HUES6 (cell line): Measurements from ENCODE around the gene USH2A.

Experiments
- H3K27ac ChIP-seq: 2 replicates; pipeline ENCODE4 v1.7.0; 2013; ENCODE audit warnings: low read depth, mild to moderate bottlenecking, low read length, inconsistent platforms
- H3K27me3 ChIP-seq: 2 replicates; pipeline ENCODE4 v1.6.1; 2013; ENCODE audit warnings: low read length; ENCODE audit not compliant: control insufficient read depth, insufficient read depth
- H3K36me3 ChIP-seq: 2 replicates; pipeline ENCODE4 v1.6.1; 2013; ENCODE audit warnings: low read length; ENCODE audit not compliant: control insufficient read depth, insufficient read depth
- H3K4me1 ChIP-seq: 2 replicates; pipeline ENCODE4 v1.6.1; 2013; ENCODE audit warnings: low read length; ENCODE audit not compliant: control insufficient read depth, insufficient read depth
- H3K4me3 ChIP-seq: 2 replicates; pipeline ENCODE4 v1.5.1; 2013; ENCODE audit warnings: low read depth, low read length
- H3K9ac ChIP-seq: one replicate; pipeline ENCODE4 v1.6.1; 2013; ENCODE audit warnings: mild to moderate bottlenecking, low read length
- H3K9me3 ChIP-seq: 2 replicates; pipeline ENCODE4 v1.6.1; 2013; ENCODE audit warnings: low read depth, low read length; ENCODE audit not compliant: control insufficient read depth, insufficient read depth

USH2A gene

DNA sequence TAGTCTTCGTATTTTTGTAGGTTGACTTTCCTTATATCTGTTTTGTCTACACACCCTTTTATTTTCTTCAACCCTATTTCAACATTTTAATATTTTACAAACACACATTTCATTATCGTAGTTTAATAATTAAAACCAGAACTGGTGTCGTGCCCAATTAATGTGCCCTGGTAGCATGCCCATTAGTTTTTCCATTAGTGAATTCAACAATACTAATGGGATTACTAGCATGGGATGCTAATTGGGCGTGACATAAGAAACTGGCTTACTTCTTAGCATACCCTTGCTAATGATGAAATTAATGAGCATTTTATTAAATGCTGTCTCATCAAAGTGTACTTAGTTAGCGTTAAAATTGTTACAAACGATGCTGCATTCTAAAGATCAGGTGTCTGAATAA lies 332.7 kb downstream of the USH2A start:
- Histone ChIP-seq H3K4me1 (peaks cover 7% of the 10 kb centered on the region), H3K27me3 (no peaks in the 10 kb centered on the region), H3K27ac (no peak overlapping the region), H3K4me3 (no peak overlapping the region), H3K36me3 (no peaks in the 10 kb centered on the region), H3K9ac (no peak overlapping the region), H3K9me3 (no peaks in the 10 kb centered on the region)

DNA sequence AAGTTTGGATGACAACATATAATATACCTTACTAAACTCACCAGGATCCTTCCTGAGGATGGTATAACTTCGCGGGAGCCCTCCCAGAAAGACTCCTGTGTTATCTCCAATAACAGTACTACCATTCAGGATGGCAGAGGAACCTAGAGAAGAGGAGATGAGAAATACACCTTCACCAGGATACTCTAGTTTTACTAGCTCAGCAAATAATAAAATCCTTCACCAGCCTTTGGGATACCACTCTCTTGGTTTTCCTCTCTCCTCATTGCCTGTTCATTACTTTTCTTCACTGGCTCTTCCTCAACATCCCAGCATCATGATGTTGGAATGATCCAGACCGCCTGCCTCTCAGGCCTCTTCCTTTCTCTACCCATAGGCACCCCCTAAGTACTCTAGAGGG lies 336.6 kb downstream of the USH2A start:
- H3K9me3 ChIP-seq: 0 out of 2 replicates have a peak, but pooled peaks cover 2% of the 10 kb centered on the region
- H3K27me3 ChIP-seq: no peaks in the 10 kb centered on the region
- H3K4me3 ChIP-seq: no peak overlapping the region
- no peak overlapping the region for H3K27ac ChIP-seq
- H3K36me3 ChIP-seq: no peaks in the 10 kb centered on the region
- no peak overlapping the region for H3K9ac ChIP-seq
- no peaks in the 10 kb centered on the region for H3K4me1 ChIP-seq

DNA sequence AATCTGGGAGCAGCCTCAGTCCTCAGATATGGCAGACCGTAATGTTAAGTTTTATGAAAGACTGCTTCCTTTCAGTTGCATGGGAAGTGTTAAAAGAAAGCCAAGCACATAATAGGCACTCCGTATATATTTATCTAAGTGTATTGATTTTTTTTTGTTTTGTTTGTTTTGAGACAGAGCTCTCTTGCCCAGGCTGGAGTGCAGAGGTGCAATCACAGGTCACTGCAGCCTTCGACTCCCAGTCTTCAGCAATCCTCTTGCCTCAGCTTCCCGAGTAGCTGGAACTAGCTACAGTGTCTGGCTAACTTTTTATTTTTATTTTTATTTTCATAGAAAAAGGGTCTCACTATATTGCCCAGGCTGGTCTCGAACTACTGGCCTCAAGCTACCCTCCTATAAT lies 341.8 kb downstream of the USH2A start:
- Histone ChIP-seq H3K4me3 (no peak overlapping the region), H3K36me3 (no peaks in the 10 kb centered on the region), H3K27ac (no peak overlapping the region)

DNA sequence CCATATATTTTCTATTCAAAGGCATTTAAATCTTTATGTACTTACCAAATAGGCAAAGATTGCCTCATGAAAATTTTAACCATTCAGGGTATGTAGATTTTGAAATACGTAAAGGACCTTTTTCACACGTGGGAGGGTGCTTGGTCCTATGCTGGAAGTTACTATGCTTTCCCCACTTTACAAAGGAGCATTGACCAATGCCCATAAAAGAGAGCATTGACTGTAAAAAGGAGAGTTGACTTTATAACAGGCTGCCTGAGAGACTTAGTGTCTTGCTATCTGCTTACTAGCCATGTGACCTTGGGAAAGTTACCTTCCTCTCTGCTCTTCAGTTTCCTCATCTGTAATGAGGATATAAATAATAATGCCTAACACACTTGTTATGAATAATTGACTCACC lies 346.5 kb downstream of the USH2A start:
- H3K9me3 ChIP-seq: no peaks in the 10 kb centered on the region
- H3K36me3 ChIP-seq: no peaks in the 10 kb centered on the region
- H3K27me3 ChIP-seq: no peaks in the 10 kb centered on the region
- no peak overlapping the region for H3K4me3 ChIP-seq
- peaks cover 16% of the 10 kb centered on the region for H3K4me1 ChIP-seq
- no peak overlapping the region for H3K9ac ChIP-seq
- H3K27ac ChIP-seq: no peak overlapping the region

More for the DNA sequence above, 341.8 kb downstream of the USH2A start:
- 0 out of 2 replicates have a peak, but pooled peaks cover 2% of the 10 kb centered on the region for H3K9me3 ChIP-seq
- no peak overlapping the region for H3K9ac ChIP-seq
- H3K27me3 ChIP-seq: no peaks in the 10 kb centered on the region
- H3K4me1 ChIP-seq: peaks cover 3% of the 10 kb centered on the region; the same call in 1 of the 2 replicates

DNA sequence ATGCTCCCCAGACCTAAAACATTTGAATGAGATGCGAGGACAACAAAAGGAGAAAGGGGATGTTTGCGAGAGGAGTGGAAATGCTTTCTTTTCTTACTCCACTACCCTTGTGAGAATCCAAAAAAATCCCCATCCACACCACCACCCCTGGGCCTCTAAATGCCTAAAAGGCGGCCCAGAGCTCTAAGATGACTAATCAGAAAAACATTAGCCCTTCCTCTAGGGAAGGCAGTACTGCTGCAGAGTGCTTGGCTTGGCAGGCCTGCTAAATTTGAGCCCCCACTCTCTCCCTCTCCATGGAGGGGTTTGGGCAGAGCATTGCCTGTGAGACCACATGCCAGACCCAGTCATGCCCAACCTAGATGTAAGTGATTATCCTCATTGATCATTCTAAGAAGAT lies 347.9 kb downstream of the USH2A start:
- Histone ChIP-seq H3K4me1 (peaks cover 16% of the 10 kb centered on the region), H3K36me3 (no peaks in the 10 kb centered on the region)

DNA sequence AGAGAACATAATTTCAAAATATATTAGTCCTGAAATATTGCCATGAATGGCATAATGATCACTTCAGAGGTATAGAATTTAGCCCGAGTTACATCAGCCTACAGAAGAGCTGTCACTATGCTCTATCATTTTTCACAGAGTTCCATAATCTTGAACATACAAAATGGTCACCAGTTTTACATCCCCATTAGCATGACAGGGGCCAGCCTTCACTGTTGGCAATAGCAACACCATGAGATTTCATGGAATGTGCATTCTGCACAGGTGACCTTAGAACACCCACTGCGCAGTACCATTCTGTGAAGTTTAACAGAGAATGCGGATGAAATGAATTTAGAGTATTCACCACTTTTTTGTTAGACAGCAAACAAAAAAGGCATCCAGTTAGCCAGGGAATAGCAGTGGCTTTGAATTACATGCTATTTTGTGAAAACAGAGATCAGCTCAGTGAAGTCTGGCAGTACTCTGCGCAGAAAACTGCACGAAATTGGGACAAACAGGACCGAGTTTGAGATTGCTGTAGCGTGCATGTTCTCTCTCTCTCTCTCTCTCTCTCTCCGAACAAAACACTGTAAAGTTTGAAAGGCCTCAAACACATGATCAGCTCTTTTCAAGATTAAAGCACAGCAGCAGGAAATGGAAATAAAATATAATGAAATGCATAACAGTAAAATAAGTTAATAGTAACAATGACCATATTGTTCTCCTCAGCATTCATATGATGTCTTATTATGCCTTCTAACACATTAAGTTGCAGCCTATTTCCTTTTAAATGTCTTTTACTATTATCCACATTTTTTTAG lies 349.3 kb downstream of the USH2A start:
- H3K27me3 ChIP-seq: no peaks in the 10 kb centered on the region
- no peaks in the 10 kb centered on the region for H3K9me3 ChIP-seq
- no peak overlapping the region for H3K27ac ChIP-seq
- H3K36me3 ChIP-seq: no peaks in the 10 kb centered on the region
- H3K4me3 ChIP-seq: no peak overlapping the region
- H3K4me1 ChIP-seq: peaks cover 13% of the 10 kb centered on the region
- H3K9ac ChIP-seq: no peak overlapping the region

More for the DNA sequence above, 347.9 kb downstream of the USH2A start:
- H3K27ac ChIP-seq: no peak overlapping the region; the same call in 1 of the 2 replicates
- H3K27me3 ChIP-seq: no peaks in the 10 kb centered on the region
- no peaks in the 10 kb centered on the region for H3K9me3 ChIP-seq
- H3K9ac ChIP-seq: no peak overlapping the region
- H3K4me3 ChIP-seq: no peak overlapping the region

DNA sequence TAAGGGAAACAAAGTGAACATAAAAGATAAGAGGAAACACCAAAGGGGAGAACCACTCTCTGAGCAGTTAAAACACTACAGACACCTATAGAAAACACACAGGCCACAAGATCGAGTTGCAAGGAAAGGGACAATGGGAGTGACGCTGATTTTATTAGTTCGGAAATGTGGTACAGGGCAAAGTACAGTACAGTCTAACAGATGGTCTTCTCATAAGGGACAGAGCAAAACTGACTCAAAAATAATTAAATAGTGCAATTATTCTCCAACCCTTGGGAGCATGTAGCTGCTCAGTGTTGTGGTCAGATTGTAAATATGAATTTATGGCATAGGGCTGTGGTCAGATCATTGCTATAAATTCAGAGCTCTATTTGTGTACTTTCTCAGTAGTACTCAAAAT lies 352.0 kb downstream of the USH2A start:
- H3K4me3 ChIP-seq: no peak overlapping the region
- H3K27ac ChIP-seq: no peak overlapping the region
- H3K9ac ChIP-seq: no peak overlapping the region
- no peaks in the 10 kb centered on the region for H3K36me3 ChIP-seq
- H3K27me3 ChIP-seq: no peaks in the 10 kb centered on the region
- H3K9me3 ChIP-seq: no peaks in the 10 kb centered on the region
- H3K4me1 ChIP-seq: peaks cover 13% of the 10 kb centered on the region

DNA sequence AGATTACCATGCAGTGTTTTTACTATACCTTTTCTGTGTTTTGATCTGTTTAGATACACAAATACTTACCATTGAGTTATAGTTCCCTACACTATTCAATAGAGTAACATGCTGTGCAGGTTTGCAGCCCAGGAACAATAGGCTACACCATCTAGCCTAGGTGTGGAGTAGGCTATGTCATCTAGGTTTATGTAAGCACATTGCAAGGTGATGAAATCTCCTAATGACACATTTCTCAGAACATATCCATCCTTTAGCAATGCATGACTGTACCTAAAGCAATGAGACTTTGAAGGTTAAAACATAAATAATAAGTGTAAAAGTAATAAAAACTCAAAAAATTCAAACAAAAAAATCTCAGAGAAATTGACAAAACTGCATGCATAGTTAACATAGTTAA lies 358.6 kb downstream of the USH2A start:
- Histone ChIP-seq H3K36me3 (no peaks in the 10 kb centered on the region), H3K27me3 (no peaks in the 10 kb centered on the region), H3K9ac (no peak overlapping the region), H3K4me3 (no peak overlapping the region), H3K4me1 (no peaks in the 10 kb centered on the region), H3K27ac (no peak overlapping the region), H3K9me3 (no peaks in the 10 kb centered on the region)

DNA sequence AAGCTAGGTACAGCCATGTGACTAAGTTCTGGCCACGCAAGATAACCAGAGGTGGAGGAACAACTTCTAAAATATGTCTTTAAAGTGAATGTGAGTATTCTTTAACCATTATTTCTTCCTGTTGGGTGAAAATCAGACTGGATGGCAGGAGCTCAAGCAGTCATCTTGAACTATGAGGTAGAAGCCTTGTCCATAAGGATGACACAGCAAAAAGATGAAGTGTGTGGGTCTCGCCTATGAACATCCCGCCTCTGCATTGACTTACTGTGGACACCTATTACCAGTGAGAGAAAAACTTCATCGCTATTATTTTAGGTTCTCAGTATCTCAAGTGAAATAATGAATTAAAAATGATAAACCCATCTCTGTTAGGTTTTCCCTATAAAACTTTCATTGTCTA lies 365.3 kb downstream of the USH2A start:
- H3K36me3 ChIP-seq: no peaks in the 10 kb centered on the region
- no peak overlapping the region for H3K9ac ChIP-seq
- H3K27me3 ChIP-seq: no peaks in the 10 kb centered on the region
- no peak overlapping the region for H3K4me3 ChIP-seq
- H3K27ac ChIP-seq: no peak overlapping the region
- H3K4me1 ChIP-seq: peaks cover 9% of the 10 kb centered on the region; the same call in 1 of the 2 replicates
- no peaks in the 10 kb centered on the region for H3K9me3 ChIP-seq

DNA sequence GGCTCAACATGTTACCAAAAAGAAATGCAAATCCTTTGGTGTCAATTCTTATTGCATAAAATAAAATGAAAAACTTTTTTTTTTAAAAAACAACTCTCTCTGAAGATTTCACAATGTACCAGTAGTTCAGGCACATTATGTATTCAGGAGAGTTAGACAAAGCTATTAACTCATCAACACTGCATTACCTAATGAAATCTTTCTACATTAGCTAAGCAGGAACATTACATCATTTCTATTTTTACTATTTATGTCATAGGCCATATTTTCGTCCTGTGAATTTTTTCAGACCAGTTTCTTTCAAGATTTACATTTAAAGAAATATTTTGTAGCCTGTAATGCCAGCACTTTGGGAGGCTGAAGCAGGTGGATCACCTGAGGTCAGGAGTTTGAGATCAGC lies 366.2 kb downstream of the USH2A start:
- Histone ChIP-seq H3K4me1 (peaks cover 9% of the 10 kb centered on the region; the same call in 1 of the 2 replicates), H3K27me3 (no peaks in the 10 kb centered on the region), H3K4me3 (no peak overlapping the region), H3K9me3 (no peaks in the 10 kb centered on the region), H3K27ac (no peak overlapping the region), H3K9ac (no peak overlapping the region), H3K36me3 (no peaks in the 10 kb centered on the region)

DNA sequence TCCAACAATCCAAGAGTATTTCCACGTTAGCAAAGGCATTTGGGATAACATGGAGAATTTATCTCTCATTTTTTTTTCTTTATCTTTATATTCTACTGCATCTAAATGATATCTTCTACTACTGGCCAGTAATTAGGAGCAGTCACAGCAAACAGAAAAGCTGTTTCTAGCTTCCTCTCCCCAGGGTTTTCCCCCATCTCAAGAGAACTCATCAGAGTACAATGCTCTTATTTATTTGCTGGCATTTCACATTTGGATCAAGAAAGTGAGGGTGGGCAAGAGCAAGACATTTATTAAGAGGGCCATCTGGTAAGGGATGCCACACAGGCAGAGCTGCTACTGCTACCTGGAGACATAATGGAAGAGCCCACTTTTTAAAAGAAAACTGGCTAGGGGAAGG lies 368.2 kb downstream of the USH2A start:
- Histone ChIP-seq H3K4me3 (no peak overlapping the region), H3K27ac (no peak overlapping the region), H3K9ac (no peak overlapping the region), H3K36me3 (no peaks in the 10 kb centered on the region), H3K27me3 (no peaks in the 10 kb centered on the region), H3K4me1 (peaks cover 9% of the 10 kb centered on the region; the same call in 1 of the 2 replicates), H3K9me3 (no peaks in the 10 kb centered on the region)
